Neural cell (in vitro differentiated cells): ENCODE results near the gene MAP7D2. TPM values are rescaled to one million over a fixed set of nuclear protein-coding genes. Genes with fewer than 3 reads are reported as not detected.
"Not testable (repeated sequence)": the region's sequence is repeated elsewhere in the genome, so short reads cannot be mapped to it uniquely, and the experiment has no call there.

ENCODE experiments used
- H2AFZ ChIP-seq: fragments of 200-600, 300-800 bp; sonication (generic), shearing (Covaris generic); 2 replicates; pipeline ENCODE4 v1.6.0; 2014; ENCODE audit warnings: low read depth, mild to moderate bottlenecking, antibody characterized with exemption, low read length, moderate library complexity
- H3F3A ChIP-seq: fragments of 200-600 bp; shearing (Covaris generic); 2 replicates; pipeline ENCODE4 v1.6.1; 2016; ENCODE audit warnings: mild to moderate bottlenecking, moderate library complexity, mixed read lengths, antibody characterized with exemption, low read length; ENCODE audit not compliant: insufficient read depth, poor library complexity, severe bottlenecking
- H3K27ac ChIP-seq: fragments of 200-600, 300-800 bp; sonication (generic), shearing (Covaris generic); 2 replicates; pipeline ENCODE4 v1.5.1; 2014; ENCODE audit warnings: mild to moderate bottlenecking, low read length, moderate library complexity
- H3K27me3 ChIP-seq: fragments of 300-800, 200-600 bp; sonication (generic), shearing (Covaris generic); 2 replicates; pipeline ENCODE4 v1.6.0; 2014; ENCODE audit warnings: mild to moderate bottlenecking, low read depth, low read length, moderate library complexity; ENCODE audit not compliant: insufficient read depth
- H3K36me3 ChIP-seq: fragments of 300-800, 200-600 bp; sonication (generic), shearing (Covaris generic); 2 replicates; pipeline ENCODE4 v1.5.1; 2014; ENCODE audit warnings: mild to moderate bottlenecking, antibody characterized with exemption, low read length, moderate library complexity; ENCODE audit not compliant: insufficient read depth
- H3K4me2 ChIP-seq: fragments of 300-800, 200-600 bp; sonication (generic), shearing (Covaris generic); 2 replicates; pipeline ENCODE4 v1.6.0; 2014; ENCODE audit warnings: mild to moderate bottlenecking, low read length
- H3K4me3 ChIP-seq: fragments of 300-800, 200-600 bp; sonication (generic), shearing (Covaris generic); 2 replicates; pipeline ENCODE4 v1.5.1; 2014; ENCODE audit warnings: mild to moderate bottlenecking, low read length, moderate library complexity
- H3K79me2 ChIP-seq: fragments of 200-600 bp; shearing (Covaris generic); replicated peaks from 2 replicates; pipeline ENCODE4 v1.6.0; 2014; ENCODE audit warnings: mild to moderate bottlenecking, low read length, moderate library complexity; ENCODE audit not compliant: insufficient read depth
- H3K9ac ChIP-seq: fragments of 300-800, 200-600 bp; sonication (generic), shearing (Covaris generic); 2 replicates; pipeline ENCODE4 v1.6.1; 2016; ENCODE audit warnings: mild to moderate bottlenecking, low read length, mixed read lengths
- H3K9me2 ChIP-seq: fragments of 200-600 bp; shearing (Covaris generic); 2 replicates; pipeline ENCODE4 v1.6.1; 2016; ENCODE audit warnings: mild to moderate bottlenecking, low read length, mixed read lengths; ENCODE audit not compliant: insufficient read depth
- H3K9me3 ChIP-seq: fragments of 200-600, 300-800 bp; sonication (generic), shearing (Covaris generic); 2 replicates; pipeline ENCODE4 v1.6.1; 2016; ENCODE audit warnings: mild to moderate bottlenecking, mixed run types, low read length, moderate library complexity, mixed read lengths
- H4K20me1 ChIP-seq: fragments of 200-600 bp; shearing (Covaris generic); 2 replicates; pipeline ENCODE4 v1.6.1; 2016; ENCODE audit warnings: mild to moderate bottlenecking, mixed run types; ENCODE audit not compliant: insufficient read depth
- CTCF ChIP-seq: fragments of 450-650 bp; IDR thresholded peaks from 2 replicates; pipeline ENCODE4 v1.5.1; 2014; ENCODE audit warnings: antibody characterized with exemption, mild to moderate bottlenecking, moderate library complexity; ENCODE audit not compliant: poor library complexity, severe bottlenecking
- EP300 ChIP-seq: fragments of 450-650 bp; conservative IDR thresholded peaks from 2 replicates; pipeline ENCODE4 v1.6.1; 2014; ENCODE audit warnings: antibody characterized with exemption, mild to moderate bottlenecking, moderate library complexity; ENCODE audit not compliant: poor library complexity, severe bottlenecking
- EZH2 ChIP-seq: fragments of 200-600, 300-800 bp; shearing (Covaris generic), sonication (generic); IDR thresholded peaks from 2 replicates; pipeline ENCODE4 v1.6.1; 2014; ENCODE audit warnings: antibody characterized with exemption, low read length, borderline replicate concordance, mild to moderate bottlenecking; ENCODE audit not compliant: insufficient read depth, poor library complexity, severe bottlenecking
- MXI1 ChIP-seq: fragments of 450-650 bp; conservative IDR thresholded peaks from 2 replicates; pipeline ENCODE4 v1.6.1; 2014; ENCODE audit warnings: antibody characterized with exemption, mild to moderate bottlenecking; ENCODE audit not compliant: poor library complexity, severe bottlenecking
- POLR2AphosphoS5 ChIP-seq: IDR thresholded peaks from 2 replicates; pipeline ENCODE4 v1.6.1; 2012
- RAD21 ChIP-seq: fragments of 450-650 bp; conservative IDR thresholded peaks from 2 replicates; pipeline ENCODE4 v1.6.1; 2014; ENCODE audit warnings: antibody characterized with exemption, mild to moderate bottlenecking, moderate library complexity
- REST ChIP-seq: IDR thresholded peaks from 2 replicates; pipeline ENCODE4 v1.6.1; 2012; ENCODE audit warnings: borderline replicate concordance
- SMC3 ChIP-seq: fragments of 450-650 bp; conservative IDR thresholded peaks from 2 replicates; pipeline ENCODE4 v1.6.1; 2014; ENCODE audit warnings: antibody characterized with exemption, mild to moderate bottlenecking, moderate library complexity; ENCODE audit not compliant: poor library complexity
- TAF1 ChIP-seq: IDR thresholded peaks from 2 replicates; pipeline ENCODE4 v1.6.1; 2012; ENCODE audit warnings: low read depth
- polyA plus RNA-seq: library from polyadenylated mRNA; depleted of rRNA; stranded (reverse); fragments of >200 nt; gene quantifications from 2 replicates; pipeline ENCODE4 v1.2.3, GENCODE V29; 2014

MAP7D2 gene
- polyA plus RNA-seq, 1 donor from 2014 or later = 6.4 TPM

- no peak overlapping the region for H3K4me2 ChIP-seq
- H3F3A ChIP-seq = no peaks in the 10 kb centered on the region
- H2AFZ ChIP-seq = no peak overlapping the region
- no peaks in the 10 kb centered on the region for H3K9me3 ChIP-seq
- no peaks in the 10 kb centered on the region for H3K36me3 ChIP-seq
- H3K79me2 ChIP-seq = no peaks in the 10 kb centered on the region
- no peak overlapping the region for H3K27ac ChIP-seq
- TF ChIP-seq EP300 (no peak), REST (no peak), CTCF (no peak), TAF1 (no peak), RAD21 (no peak), SMC3 (no peak), EZH2 (no peak), MXI1 (no peak), POLR2AphosphoS5 (no peak)
- H3K27me3 ChIP-seq = no peaks in the 10 kb centered on the region
- no peaks in the 10 kb centered on the region for H4K20me1 ChIP-seq
- no peak overlapping the region for H3K4me3 ChIP-seq
- no peak overlapping the region for H3K9ac ChIP-seq
- H3K9me2 ChIP-seq = no peaks in the 10 kb centered on the region
Observed at GRCh38 chrX:20129547-20129946, 12.8 kb upstream of the MAP7D2 start.

GRCh38 chrX:20128670-20129069, 12.0 kb upstream of the MAP7D2 start:
- no peaks in the 10 kb centered on the region for H3K9me2 ChIP-seq
- no peaks in the 10 kb centered on the region for H3F3A ChIP-seq
- TF ChIP-seq POLR2AphosphoS5 (no peak), EP300 (no peak), SMC3 (no peak), MXI1 (no peak), EZH2 (no peak), RAD21 (no peak), CTCF (no peak), REST (no peak), TAF1 (no peak)
- H3K9ac ChIP-seq = no peak overlapping the region
- no peaks in the 10 kb centered on the region for H3K36me3 ChIP-seq
- H3K4me3 ChIP-seq = no peak overlapping the region
- no peak overlapping the region for H2AFZ ChIP-seq
- no peaks in the 10 kb centered on the region for H3K9me3 ChIP-seq
- no peaks in the 10 kb centered on the region for H4K20me1 ChIP-seq
- H3K27ac ChIP-seq = no peak overlapping the region
- no peaks in the 10 kb centered on the region for H3K79me2 ChIP-seq
- H3K27me3 ChIP-seq = no peaks in the 10 kb centered on the region
- no peak overlapping the region for H3K4me2 ChIP-seq

DNA sequence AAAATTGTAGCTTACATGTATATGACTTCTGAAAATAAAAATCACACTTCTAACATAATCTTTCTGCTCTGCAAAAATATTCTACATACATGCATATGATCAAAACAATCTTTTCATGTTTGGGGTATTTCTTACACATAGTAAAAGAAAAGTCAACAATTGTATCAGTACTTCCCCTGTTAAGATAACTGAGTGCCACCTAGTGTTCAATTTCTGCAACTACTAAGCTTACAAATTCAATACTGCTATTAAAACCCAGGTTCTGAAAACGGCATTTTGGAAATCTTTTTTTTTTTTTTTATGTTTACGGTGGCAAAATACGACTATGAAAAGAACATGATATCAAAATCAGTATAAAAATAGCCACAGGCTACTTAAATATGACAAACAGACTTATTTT, 10.7 kb upstream of the MAP7D2 start:
- not testable (repeated sequence) for H3K27me3 ChIP-seq, H2AFZ ChIP-seq, H3K9me2 ChIP-seq, H3K9ac ChIP-seq, H3K9me3 ChIP-seq, H3K36me3 ChIP-seq, H3F3A ChIP-seq, H4K20me1 ChIP-seq, H3K4me2 ChIP-seq, H3K79me2 ChIP-seq, H3K4me3 ChIP-seq, H3K27ac ChIP-seq
